Hepatocyte (in vitro differentiated cells): ENCODE data around the gene FAM193A. TPM values are rescaled to one million over a fixed set of nuclear protein-coding genes. Genes with fewer than 3 reads are reported as not detected.

Experiments used
- DNase-seq: peaks from one replicate; pipeline ENCODE4 v3.0.0-alpha.2; 2016; ENCODE audit warnings: low spot score
- H2AFZ ChIP-seq: fragments of 200-600 bp; sonication (generic); 2 replicates; pipeline ENCODE4 v1.6.0; 2016; ENCODE audit warnings: antibody characterized with exemption, mild to moderate bottlenecking
- H3K27ac ChIP-seq: fragments of 200-600 bp; sonication (generic); 2 replicates; pipeline ENCODE4 v1.5.1; 2016; ENCODE audit warnings: mild to moderate bottlenecking
- H3K27me3 ChIP-seq: fragments of 200-600 bp; sonication (generic); 2 replicates; pipeline ENCODE4 v1.6.1; 2016
- H3K36me3 ChIP-seq: fragments of 200-600 bp; sonication (generic); replicated peaks from 2 replicates; pipeline ENCODE4 v1.5.1; 2016; ENCODE audit warnings: low read depth; ENCODE audit not compliant: insufficient read depth
- H3K4me1 ChIP-seq: fragments of 200-600 bp; sonication (generic); 2 replicates; pipeline ENCODE4 v1.5.1; 2016; ENCODE audit warnings: mild to moderate bottlenecking, moderate library complexity; ENCODE audit not compliant: insufficient read depth
- H3K4me2 ChIP-seq: fragments of 200-600 bp; sonication (generic); 2 replicates; pipeline ENCODE4 v1.6.0; 2016
- H3K4me3 ChIP-seq: fragments of 200-600 bp; sonication (generic); 2 replicates; pipeline ENCODE4 v1.5.1; 2016; ENCODE audit warnings: mild to moderate bottlenecking
- H3K79me2 ChIP-seq: fragments of 200-600 bp; sonication (generic); 2 replicates; pipeline ENCODE4 v1.6.0; 2017; ENCODE audit warnings: mild to moderate bottlenecking
- H3K9me2 ChIP-seq: fragments of 200-600 bp; sonication (generic); replicated peaks from 2 replicates; pipeline ENCODE4 v1.6.0; 2017; ENCODE audit warnings: mild to moderate bottlenecking; ENCODE audit not compliant: insufficient read depth
- H3K9me3 ChIP-seq: fragments of 200-600 bp; sonication (generic); 2 replicates; pipeline ENCODE4 v1.5.1; 2016; ENCODE audit warnings: low read depth, mild to moderate bottlenecking
- H4K20me1 ChIP-seq: fragments of 200-600 bp; sonication (generic); 2 replicates; pipeline ENCODE4 v1.6.0; 2016; ENCODE audit warnings: mild to moderate bottlenecking; ENCODE audit not compliant: insufficient read depth, poor library complexity, severe bottlenecking
- EZH2 ChIP-seq: fragments of 200-600 bp; sonication (generic); IDR thresholded peaks from 2 replicates; pipeline ENCODE4 v1.6.1; 2016; ENCODE audit warnings: antibody characterized with exemption, mild to moderate bottlenecking, borderline replicate concordance
- EZH2phosphoT487 ChIP-seq: fragments of 200-600 bp; sonication (generic); IDR thresholded peaks from one replicate; pipeline ENCODE4 v1.6.1; 2018; ENCODE audit warnings: antibody characterized with exemption, mild to moderate bottlenecking, low read depth, moderate library complexity; ENCODE audit not compliant: unreplicated experiment, severe bottlenecking
- WGBS: methylation state at CpG from one replicate; pipeline ENCODE4 v1.1.6; 2016; ENCODE audit warnings: low lambda C conversion rate; ENCODE audit errors: missing lambda C conversion rate; 5-methylcytosine and 5-hydroxymethylcytosine counted together
- polyA plus RNA-seq: library from polyadenylated mRNA; unstranded; fragments of >200 nt; fragmentation: Nextera tagmentation; extraction: Ambion mirVana; gene quantifications from 2 replicates; pipeline ENCODE4 v1.2.1, GENCODE V29; 2016
- total RNA-seq: library from RNA; depleted of rRNA; stranded (reverse); fragments of >200 nt; gene quantifications from 2 replicates; pipeline ENCODE4 v1.2.3, GENCODE V29; 2014
- TF ChIP-seq, protein P1 (sequence below): fragments of 200-600 bp; sonication (generic); IDR thresholded peaks from 2 replicates; pipeline ENCODE4 v1.5.1; 2016; ENCODE audit warnings: antibody characterized with exemption, mild to moderate bottlenecking; ENCODE audit not compliant: poor library complexity

Gene FAM193A
- total and polyA plus RNA-seq, 2 experiments from 2014 or later: 11.4 to 15.8 TPM

DNA sequence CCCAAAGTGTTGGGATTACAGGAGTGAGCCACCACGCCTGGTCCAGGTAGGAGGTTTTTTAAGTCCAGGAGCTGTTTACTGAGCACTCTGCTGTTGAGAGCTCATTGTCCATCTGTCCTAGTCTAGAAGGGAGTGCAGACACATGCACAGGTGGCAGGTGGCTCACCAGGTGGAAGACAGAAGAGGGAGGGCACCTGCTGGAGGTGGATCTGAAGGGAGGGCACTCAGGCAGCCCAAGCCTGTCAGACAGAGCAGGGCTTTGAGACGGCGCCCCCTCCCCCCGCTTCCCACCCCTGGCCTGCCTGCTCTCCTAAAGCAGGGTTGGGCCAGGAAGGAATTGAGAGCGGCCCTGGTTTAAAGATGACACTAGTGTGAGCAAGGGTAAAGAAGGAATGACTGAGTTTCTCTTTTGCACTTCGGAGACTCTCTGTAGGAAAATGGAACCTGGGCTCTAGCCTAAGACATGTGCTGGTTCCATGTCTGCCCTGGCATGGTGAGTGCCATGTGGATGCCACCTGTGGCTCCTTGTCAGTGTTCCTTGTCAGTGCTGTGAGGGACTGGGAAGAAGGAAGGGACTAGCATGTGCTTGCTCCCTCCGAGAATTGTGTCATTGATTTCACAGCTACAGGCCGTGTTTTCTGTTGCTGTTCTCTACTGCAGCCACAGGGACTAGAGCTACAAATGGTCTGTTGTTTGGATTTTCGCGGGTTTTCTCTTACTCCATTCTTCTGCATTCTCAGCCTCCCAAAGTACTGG is 111.1 kb downstream of the FAM193A start:
- WGBS: 93% methylated on average over 9 of the region's 10 CpGs
- Histone ChIP-seq H3K9me2 (no peaks in the 10 kb centered on the region), H3K79me2 (no peaks in the 10 kb centered on the region), H3K27me3 (no peaks in the 10 kb centered on the region), H3K27ac (no peak overlapping the region), H3K9me3 (no peaks in the 10 kb centered on the region), H3K4me1 (no peaks in the 10 kb centered on the region), H3K36me3 (no peaks in the 10 kb centered on the region), H3K4me3 (no peak overlapping the region), H2AFZ (no peak overlapping the region), H3K4me2 (no peak overlapping the region), H4K20me1 (no peaks in the 10 kb centered on the region)
- no peak for TF ChIP-seq EZH2phosphoT487
- TF ChIP-seq, protein P1, sequence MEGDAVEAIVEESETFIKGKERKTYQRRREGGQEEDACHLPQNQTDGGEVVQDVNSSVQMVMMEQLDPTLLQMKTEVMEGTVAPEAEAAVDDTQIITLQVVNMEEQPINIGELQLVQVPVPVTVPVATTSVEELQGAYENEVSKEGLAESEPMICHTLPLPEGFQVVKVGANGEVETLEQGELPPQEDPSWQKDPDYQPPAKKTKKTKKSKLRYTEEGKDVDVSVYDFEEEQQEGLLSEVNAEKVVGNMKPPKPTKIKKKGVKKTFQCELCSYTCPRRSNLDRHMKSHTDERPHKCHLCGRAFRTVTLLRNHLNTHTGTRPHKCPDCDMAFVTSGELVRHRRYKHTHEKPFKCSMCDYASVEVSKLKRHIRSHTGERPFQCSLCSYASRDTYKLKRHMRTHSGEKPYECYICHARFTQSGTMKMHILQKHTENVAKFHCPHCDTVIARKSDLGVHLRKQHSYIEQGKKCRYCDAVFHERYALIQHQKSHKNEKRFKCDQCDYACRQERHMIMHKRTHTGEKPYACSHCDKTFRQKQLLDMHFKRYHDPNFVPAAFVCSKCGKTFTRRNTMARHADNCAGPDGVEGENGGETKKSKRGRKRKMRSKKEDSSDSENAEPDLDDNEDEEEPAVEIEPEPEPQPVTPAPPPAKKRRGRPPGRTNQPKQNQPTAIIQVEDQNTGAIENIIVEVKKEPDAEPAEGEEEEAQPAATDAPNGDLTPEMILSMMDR: no peak
- TF ChIP-seq EZH2: no peak
- no peak for DNase-seq

DNA sequence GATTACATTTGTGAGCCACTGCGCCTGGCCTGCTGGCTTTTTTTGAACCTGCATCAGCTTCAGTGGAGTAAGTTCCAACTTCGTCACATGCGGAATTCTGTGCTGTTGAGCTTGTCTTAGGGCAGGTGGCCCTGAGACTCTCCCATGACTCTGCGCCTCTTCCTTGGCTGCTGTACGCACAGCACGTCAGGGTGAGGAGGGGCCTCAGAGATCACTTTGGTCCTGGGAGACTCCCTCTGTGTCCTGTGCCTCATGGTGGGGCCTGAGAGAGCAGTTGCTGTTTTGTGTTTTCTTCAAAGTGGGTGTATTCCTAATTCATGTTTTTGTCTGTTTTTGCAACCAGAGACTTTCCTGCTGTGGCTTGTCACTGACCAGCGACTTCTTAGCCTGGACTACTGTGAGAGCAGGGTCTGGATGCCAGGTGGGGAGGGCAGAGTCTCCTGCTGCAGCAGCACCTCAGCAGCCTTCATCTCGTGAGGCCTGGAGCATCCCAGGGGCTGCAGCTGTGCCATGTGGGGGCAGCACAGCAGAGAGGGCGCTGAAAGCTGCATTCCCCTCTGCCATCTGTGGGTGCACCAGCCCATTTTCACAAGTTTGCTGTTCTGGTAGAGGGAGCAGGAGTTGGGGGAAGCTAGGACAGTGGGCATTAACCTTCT is 111.8 kb downstream of the FAM193A start:
- H3K4me1 ChIP-seq: no peaks in the 10 kb centered on the region
- 97% methylated on average over 9 of the region's 9 CpGs for WGBS
- no peak overlapping the region for H3K4me3 ChIP-seq
- H3K9me2 ChIP-seq: no peaks in the 10 kb centered on the region
- no peak overlapping the region for H3K27ac ChIP-seq
- no peak overlapping the region for H3K4me2 ChIP-seq
- TF ChIP-seq, protein P1: no peak
- TF ChIP-seq EZH2 (no peak), EZH2phosphoT487 (no peak)
- DNase-seq: no peak
- no peak overlapping the region for H2AFZ ChIP-seq
- no peaks in the 10 kb centered on the region for H3K27me3 ChIP-seq
- no peaks in the 10 kb centered on the region for H3K9me3 ChIP-seq
- H4K20me1 ChIP-seq: no peaks in the 10 kb centered on the region
- no peaks in the 10 kb centered on the region for H3K79me2 ChIP-seq
- no peaks in the 10 kb centered on the region for H3K36me3 ChIP-seq

DNA sequence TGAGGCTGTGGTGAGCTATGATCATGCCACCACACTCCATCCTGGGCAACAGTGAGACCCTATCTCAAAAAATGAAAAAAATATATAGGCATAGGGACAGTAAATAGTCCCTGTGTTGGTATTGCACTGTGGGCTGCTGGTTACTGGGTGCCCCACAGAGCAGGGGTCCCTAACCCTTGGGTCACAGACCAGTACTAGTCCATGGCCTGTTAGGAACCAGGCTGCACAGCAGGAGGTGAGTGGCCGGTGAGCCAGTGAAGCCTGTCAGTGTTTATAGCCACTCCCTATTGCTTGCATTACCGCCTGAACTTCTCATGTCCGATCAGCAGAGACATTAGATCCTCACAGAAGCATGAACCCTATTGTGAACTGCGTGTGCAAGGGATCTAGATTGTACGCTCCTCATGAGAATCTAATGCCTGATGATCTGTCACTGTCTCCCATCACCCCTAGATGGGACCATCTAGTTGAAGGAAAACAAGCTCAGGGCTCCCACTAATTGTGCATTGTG is 113.2 kb downstream of the FAM193A start:
- no peaks in the 10 kb centered on the region for H3K36me3 ChIP-seq
- H3K4me1 ChIP-seq: no peaks in the 10 kb centered on the region
- DNase-seq: no peak
- H3K9me2 ChIP-seq: no peaks in the 10 kb centered on the region
- H3K27me3 ChIP-seq: no peaks in the 10 kb centered on the region
- no peak for TF ChIP-seq EZH2
- TF ChIP-seq, protein P1: no peak
- no peak for TF ChIP-seq EZH2phosphoT487
- no peak overlapping the region for H2AFZ ChIP-seq
- no peak overlapping the region for H3K4me3 ChIP-seq
- H3K4me2 ChIP-seq: no peak overlapping the region
- no peaks in the 10 kb centered on the region for H3K79me2 ChIP-seq
- H3K9me3 ChIP-seq: no peaks in the 10 kb centered on the region
- no peaks in the 10 kb centered on the region for H4K20me1 ChIP-seq
- WGBS: 97% methylated on average over 5 of the region's 5 CpGs
- no peak overlapping the region for H3K27ac ChIP-seq
